Lower leg skin (tissue), 4 donors: ENCODE measurements around the gene MCFD2. TPM values are rescaled to one million over a fixed set of nuclear protein-coding genes. Genes with fewer than 3 reads are reported as not detected.
A peak's percentile ranks its signal among the peaks of the same experiment; 100 is the strongest.

Source experiments
- DNase-seq, 2 donors: peaks; one replicate each; pipeline ENCODE4 v3.0.0-alpha.2; 2019; ENCODE audit warnings: low spot score in 2 of 2
- H3K4me3 ChIP-seq: fragments of 200-600 bp; sonication (generic); 2 replicates; pipeline ENCODE4 v1.5.1; 2017; ENCODE audit warnings: mild to moderate bottlenecking, low read depth; ENCODE audit not compliant: poor library complexity, severe bottlenecking
- CTCF ChIP-seq, 3 donors: fragments of 450-650 bp; IDR thresholded peaks; one replicate each; pipeline ENCODE4 v1.5.1; 2016; ENCODE audit warnings: antibody characterized with exemption in 3 of 3, mild to moderate bottlenecking in 3 of 3, moderate library complexity in 2 of 3
- POLR2A ChIP-seq, 2 donors: fragments of 450-650 bp; IDR thresholded peaks; one replicate each; pipeline ENCODE4 v1.6.1; 2016 to 2017; ENCODE audit warnings: antibody characterized with exemption in 2 of 2, mild to moderate bottlenecking in 1 of 2, moderate library complexity in 1 of 2
- WGBS, 2 donors: methylation state at CpG; one replicate each; pipeline ENCODE4 v1.1.5; 2018; 5-methylcytosine and 5-hydroxymethylcytosine counted together
- intact Hi-C: fragments of 100-400 bp; cut with DNase I; formaldehyde crosslinking; loops from one replicate; pipeline ENCODE4 v1.15.0; 2023; ENCODE audit warnings: low total_unique reads
- total RNA-seq, 4 donors: library from RNA; depleted of rRNA; stranded (reverse); fragments of >200 nt; gene quantifications; one replicate each; pipeline ENCODE4 v1.1.0, GENCODE V29; 2016

The MCFD2 gene
- total RNA-seq, 4 donors from 2014 or later = 32.4 to 43.3 (median 36.1) TPM

DNA sequence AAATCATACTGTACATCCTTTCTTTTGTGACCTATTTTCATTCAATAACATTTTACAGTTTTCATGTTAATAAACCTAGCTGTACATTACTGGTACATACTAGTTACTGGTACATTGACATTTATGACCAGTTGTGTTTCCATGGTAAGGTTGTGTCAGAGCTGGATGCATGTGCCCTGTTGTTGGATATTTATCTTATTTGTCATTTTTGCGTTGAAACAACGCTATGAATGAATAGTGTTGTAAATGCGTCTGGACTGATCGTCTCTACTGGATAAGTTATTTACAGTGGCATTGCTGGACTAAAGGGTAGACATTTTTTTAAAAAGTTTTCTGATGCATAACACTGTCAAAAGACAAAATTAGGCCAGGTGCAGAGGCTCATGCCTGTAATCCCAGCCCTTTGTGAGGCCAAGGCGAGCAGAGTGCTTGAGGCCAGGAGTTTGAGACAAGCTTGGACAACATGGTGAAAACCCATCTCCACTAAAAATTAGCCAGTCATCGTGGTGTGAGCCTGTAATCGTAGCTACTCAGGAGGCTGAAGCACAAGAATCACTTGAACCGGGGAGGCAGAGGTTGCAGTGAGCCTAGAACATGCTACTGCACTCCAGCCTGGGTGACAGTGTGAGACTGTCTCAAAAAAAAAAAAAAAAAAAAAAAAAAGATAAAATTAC lies 40.2 kb downstream of the MCFD2 start:
- DNase-seq = no peak
- TF ChIP-seq CTCF (IDR thresholded peaks at IDR 0.05) = no peak
- no peak for TF ChIP-seq POLR2A (IDR thresholded peaks at IDR 0.05)
- 86 to 87% methylated on average over 8 of the region's 8 CpGs for WGBS, 2 donors
- H3K4me3 ChIP-seq = no peak overlapping the region
- intact Hi-C loops = no loop called here

DNA sequence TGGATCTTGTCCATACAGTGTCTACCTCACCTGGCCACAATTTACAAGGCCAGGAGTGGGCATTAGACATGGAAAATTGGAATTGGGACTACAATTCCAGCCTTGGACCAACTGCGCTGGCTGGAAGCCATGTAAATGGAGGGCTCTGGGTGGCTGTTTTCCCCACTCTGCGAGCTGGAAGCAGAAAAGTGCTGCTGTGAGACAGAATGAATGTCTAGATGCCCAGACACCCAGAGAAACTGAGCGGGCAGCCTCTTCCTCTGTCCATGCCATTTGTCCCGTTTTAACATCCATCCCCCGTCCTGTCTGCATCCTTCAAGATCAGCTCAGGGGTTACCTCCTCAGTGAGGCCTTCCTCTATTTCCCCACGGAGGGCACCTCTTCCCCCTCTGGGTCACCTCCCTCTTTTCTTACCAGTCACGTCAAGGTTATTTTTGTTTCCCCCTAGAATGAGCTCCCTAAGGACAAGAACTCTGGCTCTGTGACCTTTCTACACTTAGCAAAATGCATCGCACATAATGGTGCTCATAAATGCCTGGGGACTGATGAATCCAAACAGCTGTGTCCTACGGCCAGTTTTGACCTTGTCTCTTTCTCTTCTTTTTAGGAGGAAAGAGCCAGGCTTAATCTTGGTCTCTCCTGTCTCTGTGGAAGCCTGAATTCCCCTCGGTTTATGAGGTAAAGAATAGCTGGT lies 41.2 kb downstream of the MCFD2 start:
- TF ChIP-seq CTCF (IDR thresholded peaks at IDR 0.05) (no peak), POLR2A (IDR thresholded peaks at IDR 0.05) (no peak)
- no peak for DNase-seq
- H3K4me3 ChIP-seq = no peak overlapping the region
- WGBS, 2 donors = 85 to 86% methylated on average over 10 of the region's 10 CpGs
- intact Hi-C loops = no loop called here

- TF ChIP-seq CTCF (IDR thresholded peaks at IDR 0.05) (no peak), POLR2A (IDR thresholded peaks at IDR 0.05) (no peak)
- H3K4me3 ChIP-seq = no peak overlapping the region
- WGBS, 2 donors = 20 to 31% methylated on average over 5 of the region's 5 CpGs
- DNase-seq = peak; percentile 89 to 94
- intact Hi-C loops = no loop called here
Measured at GRCh38 chr2:46873604-46874068, 42.0 kb downstream of the MCFD2 start.

DNA sequence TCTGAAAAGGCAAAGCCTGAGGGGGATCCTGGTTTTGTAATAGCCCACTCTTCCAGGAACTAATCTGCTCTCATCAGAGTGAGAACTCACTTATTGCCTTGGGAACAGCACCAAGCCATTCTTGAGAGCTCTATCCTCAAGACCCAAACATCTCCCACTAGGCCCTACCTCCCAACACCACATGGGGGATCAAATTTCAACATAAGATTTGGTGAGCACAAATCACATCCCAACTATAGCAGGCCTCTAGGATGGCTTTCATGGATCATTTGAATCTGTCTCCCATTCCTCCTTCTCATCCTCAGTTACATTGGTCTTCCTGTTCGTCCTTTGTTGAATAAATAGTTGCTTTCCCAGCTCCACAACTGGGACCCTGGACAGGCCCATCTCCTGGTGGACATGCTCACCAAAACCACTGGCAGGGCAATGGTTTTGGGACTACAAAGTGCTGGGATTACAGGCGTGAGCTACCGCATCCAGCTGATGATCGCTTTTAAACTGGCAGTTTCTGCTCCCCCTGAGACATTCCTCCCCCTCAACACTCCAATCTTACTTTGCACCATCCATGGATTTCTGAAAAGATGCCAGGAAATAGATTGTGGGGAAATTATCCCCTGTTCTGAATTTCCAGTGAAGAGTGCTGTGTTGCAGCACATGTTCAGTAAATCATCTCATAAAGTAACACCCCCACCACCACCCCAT lies 42.6 kb downstream of the MCFD2 start:
- 80 to 93% methylated on average over 4 of the region's 4 CpGs for WGBS, 2 donors
- intact Hi-C loops = no loop called here
- H3K4me3 ChIP-seq = no peak overlapping the region
- no peak for TF ChIP-seq POLR2A (IDR thresholded peaks at IDR 0.05)
- no peak for TF ChIP-seq CTCF (IDR thresholded peaks at IDR 0.05)
- no peak for DNase-seq

DNA sequence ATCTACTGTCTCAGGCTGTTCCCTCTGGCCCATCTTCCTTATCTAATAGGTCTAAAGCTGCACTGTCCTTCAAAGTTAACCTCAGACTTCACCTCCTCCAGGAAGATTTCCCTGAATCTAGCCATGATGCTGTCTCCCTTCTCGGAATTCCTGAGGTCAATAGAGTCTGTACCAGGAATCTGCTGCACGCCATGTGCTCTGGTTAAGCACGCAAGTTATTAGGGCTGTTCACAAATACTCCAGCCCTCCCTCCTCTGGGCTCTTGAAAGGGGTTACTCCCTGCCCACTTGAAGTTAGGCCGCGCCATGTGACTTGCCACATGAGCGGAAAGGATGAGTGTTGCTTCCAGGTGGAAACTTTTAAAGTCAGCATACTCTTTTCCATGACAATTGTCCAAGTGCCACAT lies 43.6 kb downstream of the MCFD2 start:
- no peak for DNase-seq
- intact Hi-C loops = no loop called here
- TF ChIP-seq POLR2A (IDR thresholded peaks at IDR 0.05) (no peak), CTCF (IDR thresholded peaks at IDR 0.05) (no peak)
- 96 to 99% methylated on average over 6 of the region's 6 CpGs for WGBS, 2 donors
- H3K4me3 ChIP-seq = no peak overlapping the region
